HG02763 (cell line): ENCODE data around the gene TSHZ1.

Experiments
- ATAC-seq: cut with Tn5 transposase; IDR thresholded peaks from one replicate; pipeline ENCODE4 v1.9.1; 2021; ENCODE audit warnings: mild to moderate bottlenecking, moderate library complexity; ENCODE audit not compliant: unreplicated experiment

TSHZ1 gene

DNA sequence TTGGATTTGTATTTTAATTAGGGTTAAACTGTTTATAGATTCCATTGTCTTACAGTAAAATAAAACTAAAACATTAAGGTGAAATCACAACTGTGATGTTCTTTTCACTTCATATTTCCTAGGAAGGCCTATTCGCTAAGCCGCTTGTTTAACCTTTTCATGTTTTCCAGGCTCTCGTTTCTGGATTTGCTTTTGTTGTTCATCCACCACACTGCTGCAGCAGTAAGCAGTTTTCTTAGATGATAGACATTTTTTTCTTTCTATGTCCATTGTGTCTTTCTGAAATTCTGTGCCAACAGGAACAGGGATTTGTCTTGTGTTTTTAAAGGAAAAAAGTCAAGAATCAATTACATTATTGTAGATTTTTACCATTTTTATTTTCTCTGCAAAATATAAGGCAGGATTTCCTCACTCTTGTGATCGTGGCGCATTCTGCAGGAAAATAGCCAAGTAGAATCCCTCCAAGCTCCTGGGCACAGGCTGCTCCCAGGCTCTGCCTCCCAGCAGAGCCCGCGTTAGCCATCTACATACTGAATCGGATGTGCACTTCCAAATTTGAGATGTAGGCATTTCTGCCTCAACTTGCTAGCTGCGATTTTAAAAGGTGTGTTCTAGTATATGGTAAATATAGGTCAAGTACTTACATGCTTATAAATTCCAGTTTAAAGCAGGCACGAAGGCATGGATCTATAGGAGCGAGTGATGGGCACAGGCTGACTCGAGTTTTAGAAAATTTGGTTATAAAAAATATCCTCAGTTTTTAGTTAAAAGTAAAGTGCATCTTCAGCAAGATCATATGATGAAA lies 10.2 kb downstream of the TSHZ1 start:
- no peak for ATAC-seq

DNA sequence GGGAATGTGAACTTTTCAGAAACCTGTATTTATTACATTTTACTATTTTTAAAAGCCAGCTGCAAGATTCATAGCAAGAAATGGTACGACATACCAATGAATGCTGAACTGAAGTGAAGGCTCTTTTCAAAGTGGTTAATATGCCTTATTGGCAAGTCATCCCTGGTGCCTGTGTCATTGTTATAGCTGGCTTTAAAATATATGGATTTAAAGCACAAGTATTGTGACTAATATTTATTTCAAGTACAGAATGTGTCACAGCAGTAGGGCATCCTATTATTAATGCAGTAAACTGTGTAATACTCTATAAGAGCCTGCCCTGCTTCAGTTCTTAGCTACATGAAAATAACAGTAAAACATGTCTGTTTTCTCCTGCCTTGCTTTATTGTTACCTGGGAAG lies 10.8 kb downstream of the TSHZ1 start:
- ATAC-seq = no peak

GRCh38 chr18:75221897-75222296 lies 11.3 kb downstream of the TSHZ1 start:
- ATAC-seq = no peak

DNA sequence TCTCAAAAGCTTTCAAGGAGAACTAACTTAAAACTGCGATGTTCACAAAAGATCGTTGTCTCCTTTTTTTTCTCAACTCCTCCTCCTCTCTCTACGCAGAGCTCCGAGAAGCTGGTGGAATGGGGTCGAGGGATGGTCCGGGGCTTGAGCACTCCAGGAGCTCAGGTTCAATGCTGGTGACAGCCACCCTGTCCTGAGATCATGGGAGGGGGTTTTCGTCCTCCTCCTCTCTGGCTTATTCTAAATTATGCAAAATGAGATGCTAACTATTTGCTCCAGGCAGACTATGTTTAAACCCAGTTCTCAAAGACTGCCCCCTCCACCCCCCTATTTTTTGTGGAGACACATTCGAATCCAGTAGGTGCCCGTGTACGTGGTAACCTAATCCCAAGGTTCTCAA lies 11.8 kb downstream of the TSHZ1 start:
- ATAC-seq = no peak

DNA sequence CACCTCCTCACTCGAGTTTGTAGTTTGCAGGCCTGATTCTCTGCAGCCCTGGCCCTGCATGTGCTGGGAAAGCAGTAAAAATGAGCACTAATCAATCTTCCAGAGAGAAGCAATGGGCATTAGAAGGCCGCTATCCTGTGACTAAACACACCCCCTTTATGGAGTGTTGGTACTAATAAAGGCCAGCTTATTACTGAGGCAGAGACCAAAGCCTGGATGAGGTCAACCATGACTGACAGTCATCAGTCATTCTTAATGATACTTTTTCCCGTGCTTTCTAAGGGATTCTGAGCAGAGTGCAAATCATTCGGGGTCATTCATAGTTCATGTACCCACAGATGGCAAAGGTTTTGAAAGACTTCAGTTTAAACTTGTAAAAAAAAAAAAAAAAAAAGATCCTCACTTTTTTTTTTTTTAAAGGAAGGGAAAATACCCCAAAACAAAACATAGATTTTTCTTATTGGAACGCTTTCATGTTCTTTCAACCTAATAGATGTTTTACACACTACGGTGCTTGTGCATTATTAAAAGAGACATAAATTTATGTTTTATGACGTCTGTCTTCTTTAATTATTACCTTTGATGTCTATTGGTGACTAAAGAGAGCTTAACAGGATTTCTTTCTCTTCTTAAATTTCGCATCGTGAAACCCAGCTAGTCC lies 13.2 kb downstream of the TSHZ1 start:
- ATAC-seq = no peak

DNA sequence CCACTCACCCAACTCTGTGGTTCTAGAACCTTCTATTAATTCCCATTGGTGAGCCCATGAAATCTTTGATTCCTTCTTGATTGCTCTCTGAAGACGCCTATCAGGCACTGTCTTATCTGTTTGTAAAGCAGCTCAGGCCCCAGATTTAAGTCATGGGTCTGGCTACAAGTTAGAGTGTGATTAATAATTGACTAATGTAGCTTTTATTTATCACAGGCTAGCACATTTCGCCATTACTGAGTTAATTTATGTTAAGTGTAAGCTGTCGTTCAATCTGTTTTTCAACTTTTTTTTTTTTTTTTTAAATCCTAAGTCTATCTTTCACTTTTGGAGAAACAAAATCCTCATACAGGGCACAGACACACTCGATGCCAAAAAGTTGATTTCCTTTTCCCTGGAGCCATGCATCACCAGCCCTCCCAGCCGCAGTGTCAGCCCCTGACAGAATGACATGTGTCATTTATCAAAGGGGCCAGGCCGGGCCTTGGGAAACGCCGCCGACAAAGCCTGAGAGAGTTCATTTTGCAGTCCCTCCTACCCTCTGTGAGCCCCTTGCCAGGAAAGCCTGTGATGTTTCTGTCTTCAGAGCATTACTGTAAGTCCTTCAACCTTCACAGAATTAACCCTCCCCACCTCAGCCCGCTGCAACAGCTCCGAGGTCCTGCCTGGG lies 15.8 kb downstream of the TSHZ1 start:
- no peak for ATAC-seq

GRCh38 chr18:75226956-75227316 lies 16.3 kb downstream of the TSHZ1 start:
- no peak for ATAC-seq

DNA sequence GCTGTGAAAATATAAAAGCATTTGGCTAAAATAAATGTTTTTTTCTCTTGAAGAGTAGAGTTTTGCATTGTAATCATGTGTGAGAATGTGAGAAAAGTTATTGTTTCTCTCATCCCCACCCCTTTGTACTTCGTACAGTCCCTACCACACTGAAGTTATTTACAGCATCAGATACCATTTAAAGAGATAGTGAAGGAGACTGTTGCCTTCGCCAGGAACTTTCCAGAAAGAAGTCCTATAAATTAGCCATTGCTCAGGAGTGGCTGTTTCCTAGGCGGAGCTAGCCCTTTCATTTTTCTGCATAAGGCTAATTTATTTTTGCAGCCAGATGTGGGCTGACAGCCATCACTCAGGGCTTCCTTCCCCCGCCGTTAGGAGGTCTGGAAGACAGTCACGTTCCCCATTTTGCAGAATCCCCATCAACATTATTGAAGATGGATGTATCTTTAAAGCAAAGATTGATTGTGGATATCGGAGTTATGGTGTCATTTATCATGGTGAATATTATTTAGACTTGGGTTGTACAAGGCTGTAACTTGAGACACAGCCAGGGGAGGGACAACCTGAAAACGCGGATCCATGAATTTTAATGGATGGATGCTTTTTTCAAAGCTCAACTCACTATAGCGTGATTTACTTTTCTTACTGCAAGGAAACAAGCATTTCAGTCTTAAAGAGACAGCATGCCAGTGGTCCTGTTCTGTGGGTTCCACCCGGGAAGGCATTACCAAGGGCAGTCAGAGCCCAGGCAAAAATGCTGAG lies 17.1 kb downstream of the TSHZ1 start:
- no peak for ATAC-seq

DNA sequence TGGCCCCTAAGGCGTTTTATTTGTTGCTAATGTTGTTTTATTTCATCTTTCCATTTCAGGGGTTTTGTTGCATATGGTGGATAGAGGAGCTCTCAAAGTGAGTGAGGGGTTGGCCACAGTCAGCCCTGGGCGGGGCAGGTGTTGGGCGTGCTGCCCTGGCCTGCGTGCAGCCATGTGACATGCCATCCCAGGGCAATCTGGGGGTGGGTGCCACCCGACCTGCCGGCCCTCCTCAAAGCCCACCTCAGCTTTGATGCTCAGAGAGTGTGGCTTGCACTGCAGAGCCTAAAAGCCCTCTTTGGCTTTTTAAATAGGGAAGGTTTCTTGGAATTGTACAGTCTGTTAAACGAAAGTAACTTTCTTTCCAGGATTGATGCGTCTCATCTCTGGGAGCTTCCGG lies 18.4 kb downstream of the TSHZ1 start:
- ATAC-seq = no peak

- ATAC-seq = no peak
Measured at GRCh38 chr18:75229437-75229836, 18.8 kb downstream of the TSHZ1 start.

- ATAC-seq = no peak
Measured at GRCh38 chr18:75230163-75231052, 19.8 kb downstream of the TSHZ1 start.

DNA sequence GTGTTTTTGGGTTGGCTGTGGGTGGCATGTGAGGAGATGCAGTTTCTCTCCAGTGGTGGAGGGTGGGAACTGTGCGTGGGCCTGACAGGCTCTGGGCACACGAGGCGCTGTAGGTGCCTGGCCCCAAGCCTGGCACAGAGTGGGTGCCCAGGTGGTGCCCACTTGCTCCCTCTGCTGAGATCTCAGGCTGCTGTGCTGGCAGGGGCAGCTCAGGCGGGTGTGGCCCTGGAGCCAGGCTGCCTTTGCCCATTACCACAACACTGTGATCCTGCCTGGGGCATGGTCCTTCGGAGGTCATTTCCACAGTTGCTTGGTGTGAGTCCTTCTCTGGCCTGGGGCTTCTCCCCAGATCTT lies 20.4 kb downstream of the TSHZ1 start:
- ATAC-seq = no peak

- no peak for ATAC-seq
Measured at GRCh38 chr18:75234901-75235300, 24.3 kb downstream of the TSHZ1 start.

GRCh38 chr18:75235896-75236295 lies 25.3 kb downstream of the TSHZ1 start:
- ATAC-seq = no peak

DNA sequence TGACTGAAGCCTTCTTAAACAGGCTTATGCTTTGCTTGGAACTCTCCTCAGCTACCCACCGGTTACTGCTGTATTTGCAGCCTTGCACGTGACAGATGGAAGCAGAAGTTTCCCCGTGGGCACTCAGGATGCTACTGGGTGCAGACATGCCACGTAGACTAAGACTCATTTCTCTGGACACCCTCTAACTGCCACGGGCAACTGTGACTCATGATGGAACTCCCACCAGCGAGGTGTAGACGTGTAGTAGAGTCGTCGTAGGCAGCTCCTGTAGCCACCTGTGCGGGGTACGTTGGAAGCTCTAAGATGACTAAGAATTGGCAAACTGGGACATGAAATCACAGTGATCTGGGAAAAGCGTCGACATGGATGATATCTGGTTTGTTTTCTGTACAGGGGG lies 27.5 kb downstream of the TSHZ1 start:
- ATAC-seq = no peak

- ATAC-seq = no peak
Measured at GRCh38 chr18:75238786-75239185, 28.2 kb downstream of the TSHZ1 start.

DNA sequence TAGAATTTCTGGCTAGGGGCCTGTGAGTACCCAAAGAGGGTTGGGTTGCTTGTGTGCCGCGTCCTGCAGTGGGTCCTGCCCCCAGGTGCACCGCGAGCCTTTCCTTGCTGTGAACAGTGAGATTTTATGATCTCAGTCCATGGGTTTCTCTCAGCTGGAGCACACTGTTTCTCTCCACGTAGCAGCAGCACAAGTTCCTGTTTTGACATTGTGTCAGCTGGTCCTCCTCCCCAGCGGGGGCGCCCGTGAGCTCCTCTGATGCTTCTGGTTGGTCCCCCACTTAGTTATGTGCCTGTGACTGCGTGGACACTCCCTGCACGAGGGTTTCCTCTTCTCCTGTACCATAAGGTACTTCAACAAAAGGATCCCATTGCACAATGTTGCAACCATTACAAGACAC lies 29.8 kb downstream of the TSHZ1 start:
- ATAC-seq = no peak

- ATAC-seq = no peak
Measured at GRCh38 chr18:75241705-75242104, 31.1 kb downstream of the TSHZ1 start.

DNA sequence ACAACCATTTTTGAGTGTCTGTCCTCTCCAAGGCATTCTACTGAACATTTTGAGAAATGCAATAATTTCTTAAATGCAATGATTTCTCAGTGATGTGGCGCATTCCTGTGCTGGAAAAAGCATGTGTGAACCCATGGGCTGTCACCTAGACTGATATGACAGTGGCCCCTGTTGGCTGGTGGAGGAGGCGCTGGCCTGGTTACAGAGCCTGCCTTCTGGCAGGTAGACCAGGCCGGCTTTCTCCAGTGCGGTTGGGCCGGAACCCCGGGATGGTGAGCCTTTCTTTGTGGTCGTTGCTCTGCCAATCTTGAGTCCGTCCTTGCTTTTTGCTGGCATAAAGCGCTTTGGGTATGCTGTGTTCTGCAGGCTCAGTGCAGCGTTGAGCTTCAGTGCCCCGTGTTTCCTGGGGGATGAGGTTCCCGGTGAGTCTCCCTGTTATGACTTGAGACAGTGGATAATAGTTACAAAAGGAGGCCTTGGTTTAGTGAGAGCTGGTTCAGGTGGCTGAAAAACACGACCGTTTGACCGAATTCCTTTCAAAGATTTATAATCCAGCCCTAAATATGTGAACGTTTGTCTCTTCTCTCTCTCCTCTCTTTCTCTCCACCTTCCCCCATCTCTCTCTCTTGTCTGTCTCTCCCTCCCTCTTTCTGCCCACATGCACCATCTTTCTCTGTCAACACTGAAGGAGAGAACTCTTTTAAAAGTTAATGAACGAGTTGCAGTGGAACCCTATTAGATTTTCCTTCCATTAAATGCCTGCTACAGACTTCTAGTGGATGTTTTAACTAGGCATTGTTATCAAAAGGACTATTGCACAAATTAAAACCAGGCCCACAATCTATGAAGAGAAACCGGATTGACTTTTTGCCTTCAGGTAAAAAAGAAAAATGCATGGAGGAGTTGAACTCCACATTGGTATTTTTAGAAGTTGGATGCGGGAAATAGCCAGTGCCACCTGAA lies 34.0 kb downstream of the TSHZ1 start:
- no peak for ATAC-seq
